Measurements from ENCODE around the gene DNAAF5. TPM values are rescaled to one million over a fixed set of nuclear protein-coding genes. Genes with fewer than 3 reads are reported as not detected.
A peak's percentile ranks its signal among the peaks of the same experiment; 100 is the strongest.

DNAAF5 gene
- total RNA-seq, 3 donors from 2014 or later, result 29.4 to 43.0 (median 30.9) TPM

- no peaks in the 10 kb centered on the region for H3K4me1 ChIP-seq (ENCODE audit: low read depth)
- intact Hi-C loops (cut with DNase I, micrococcal nuclease), result loop anchor here (5.0 to 10.0 kb wide), 2 partner anchors 446 to 448 kb away; no protein-coding TSS in a partner anchor
- TF ChIP-seq CTCF (IDR thresholded peaks at IDR 0.05), result no peak
- ATAC-seq, result no peak
- H3K4me3 ChIP-seq, result no peak overlapping the region
- H3K36me3 ChIP-seq (ENCODE audit: low read depth), result no peaks in the 10 kb centered on the region
- no peak for DNase-seq
- no peaks in the 10 kb centered on the region for H3K9me3 ChIP-seq
Observed at GRCh38 chr7:770741-771166, 44.3 kb downstream of the DNAAF5 start.

DNA sequence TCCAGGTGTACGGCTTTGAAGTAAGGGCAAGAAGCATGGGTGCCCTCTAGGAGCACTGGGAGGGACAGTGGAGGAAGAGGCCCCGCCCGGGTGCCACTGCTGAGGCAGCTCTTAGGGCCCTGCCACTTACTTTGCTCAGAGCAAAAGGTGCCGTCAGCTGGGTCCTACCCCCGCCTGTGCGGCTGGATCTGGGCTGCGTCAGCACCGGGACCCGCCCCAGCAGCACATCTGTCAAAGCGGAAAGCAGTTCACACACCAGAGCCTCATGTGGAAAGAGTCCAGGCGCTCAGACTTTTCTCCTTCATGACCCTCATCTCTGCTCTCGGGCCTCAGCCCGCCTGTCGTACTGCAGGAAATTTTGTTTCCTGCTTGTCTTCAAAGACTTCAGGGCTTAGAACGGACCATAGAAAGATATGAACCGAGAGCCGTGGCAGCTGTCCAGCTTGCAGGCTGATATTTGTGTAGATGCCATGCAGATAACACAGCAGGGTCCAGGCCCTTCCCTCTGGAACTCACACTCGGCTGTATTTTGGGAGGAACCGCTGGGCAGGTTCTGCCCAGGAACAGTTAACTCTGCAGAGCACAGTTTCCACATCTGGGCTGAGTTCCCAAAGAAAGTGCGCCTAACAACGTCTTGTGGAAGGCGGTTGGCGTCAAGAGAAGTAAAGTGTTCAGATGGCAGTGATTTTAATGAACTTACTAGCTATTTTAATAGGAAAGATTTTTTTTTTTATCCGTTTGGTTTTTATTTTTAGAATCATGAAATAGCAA, 44.9 kb downstream of the DNAAF5 start:
- DNase-seq (peak; percentile 49 to 66 (median 65)), ATAC-seq (peak; percentile 72)
- no peak overlapping the region for H3K4me3 ChIP-seq
- intact Hi-C loops (cut with DNase I, micrococcal nuclease), result loop anchor here (5.0 to 10.0 kb wide), 2 partner anchors 447 to 449 kb away; no protein-coding TSS in a partner anchor
- H3K36me3 ChIP-seq (ENCODE audit: low read depth), result no peaks in the 10 kb centered on the region
- no peaks in the 10 kb centered on the region for H3K9me3 ChIP-seq
- TF ChIP-seq CTCF (IDR thresholded peaks at IDR 0.05), result no peak
- no peaks in the 10 kb centered on the region for H3K4me1 ChIP-seq (ENCODE audit: low read depth)

GRCh38 chr7:772005-772294, 45.5 kb downstream of the DNAAF5 start:
- Histone ChIP-seq H3K4me1 (ENCODE audit: low read depth) (no peaks in the 10 kb centered on the region), H3K9me3 (no peaks in the 10 kb centered on the region), H3K4me3 (no peak overlapping the region), H3K36me3 (ENCODE audit: low read depth) (no peaks in the 10 kb centered on the region)
- intact Hi-C loops (cut with DNase I, micrococcal nuclease), result loop anchor here (5.0 to 10.0 kb wide), 2 partner anchors 447 to 450 kb away; no protein-coding TSS in a partner anchor
- no peak for TF ChIP-seq CTCF (IDR thresholded peaks at IDR 0.05)
- peak in 1 of 3 donors; percentile 39 for DNase-seq
- ATAC-seq, result no peak

DNA sequence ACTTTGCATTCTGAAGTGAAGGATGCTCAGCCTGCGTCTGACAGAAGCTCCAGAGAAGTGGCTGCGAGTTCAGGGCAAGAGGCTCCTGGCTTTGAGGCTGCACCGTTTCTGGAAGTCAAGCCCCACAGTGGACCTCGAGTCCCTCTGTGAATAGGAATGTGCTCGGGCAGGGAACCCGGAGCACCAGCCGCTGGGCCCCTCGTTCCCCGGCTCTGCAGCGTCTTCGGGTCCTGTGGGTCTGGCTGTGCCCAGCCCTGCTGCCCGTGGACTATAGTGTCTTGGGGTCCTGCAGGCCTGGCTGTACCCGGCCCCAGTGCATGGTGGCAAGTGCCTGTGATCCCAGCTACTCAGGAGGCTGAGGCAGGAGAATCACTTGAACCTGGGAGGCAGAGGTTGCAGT, 45.9 kb downstream of the DNAAF5 start:
- Histone ChIP-seq H3K36me3 (ENCODE audit: low read depth) (no peaks in the 10 kb centered on the region), H3K4me3 (no peak overlapping the region), H3K4me1 (ENCODE audit: low read depth) (no peaks in the 10 kb centered on the region), H3K9me3 (no peaks in the 10 kb centered on the region)
- no peak for ATAC-seq
- DNase-seq, result peak in 1 of 3 donors; percentile 34
- intact Hi-C loops (cut with DNase I, micrococcal nuclease), result loop anchor here (5.0 to 10.0 kb wide), 2 partner anchors 448 to 450 kb away; no protein-coding TSS in a partner anchor
- no peak for TF ChIP-seq CTCF (IDR thresholded peaks at IDR 0.05)

DNA sequence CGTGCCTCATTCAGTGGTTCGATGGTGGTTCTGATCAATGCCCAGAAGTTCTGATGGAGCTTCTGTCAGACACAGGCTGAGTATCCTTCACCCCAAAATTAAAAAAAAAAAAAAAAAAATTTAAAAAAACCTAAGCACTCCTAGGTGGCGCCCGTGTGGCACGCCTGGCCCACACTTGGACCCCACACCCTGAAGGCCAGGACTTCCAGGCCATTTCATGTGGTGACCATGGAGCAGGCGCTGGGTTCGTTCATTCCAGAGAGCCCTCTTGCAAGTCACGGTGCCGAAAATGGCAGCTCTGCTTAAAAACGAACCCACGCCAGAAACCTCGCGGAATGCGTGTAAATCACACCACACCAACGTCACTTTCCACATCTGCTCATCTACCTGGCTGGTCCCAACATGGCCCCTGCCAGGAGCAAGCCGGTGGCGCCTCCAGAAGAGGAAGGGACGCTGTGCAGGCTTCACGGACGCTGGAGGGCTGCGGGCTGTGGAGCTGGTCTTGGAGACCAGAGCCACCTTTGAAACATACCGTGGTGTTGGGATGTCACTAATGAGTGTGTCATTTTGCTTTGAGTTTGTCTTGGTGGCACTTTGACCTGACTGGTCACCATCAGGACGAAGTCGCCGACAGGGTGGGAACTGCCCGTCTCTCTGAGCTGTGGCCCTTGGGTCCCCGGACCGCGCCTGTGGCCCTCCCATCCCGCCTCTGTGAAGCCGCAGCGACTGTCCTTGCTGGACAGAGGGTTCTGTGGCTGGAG, 46.5 kb downstream of the DNAAF5 start:
- intact Hi-C loops (cut with DNase I, micrococcal nuclease), result loop anchor here (5.0 to 10.0 kb wide), 2 partner anchors 448 to 451 kb away; no protein-coding TSS in a partner anchor
- Histone ChIP-seq H3K9me3 (no peaks in the 10 kb centered on the region), H3K4me1 (ENCODE audit: low read depth) (no peaks in the 10 kb centered on the region), H3K4me3 (no peak overlapping the region), H3K36me3 (ENCODE audit: low read depth) (no peaks in the 10 kb centered on the region)
- no peak for TF ChIP-seq CTCF (IDR thresholded peaks at IDR 0.05)
- ATAC-seq (no peak), DNase-seq (peak in 1 of 3 donors; percentile 46)
